Activated T-cell treated with anti-CD3 and anti-CD28 coated beads, Interleukin-2, amount 50 U/mL, for 1 hour (primary cell): Measurements from ENCODE around the gene ZSWIM4.
"Not testable (repeated sequence)": the region's sequence is repeated elsewhere in the genome, so short reads cannot be mapped to it uniquely, and the experiment has no call there.

ENCODE experiments used
- DNase-seq: peaks from one replicate; pipeline ENCODE4 v3.0.0-alpha.2; 2020

The ZSWIM4 gene

GRCh38 chr19:13778847-13779246 is 16.4 kb upstream of the ZSWIM4 start:
- no peak for DNase-seq

- DNase-seq = not testable (repeated sequence)
Measured at GRCh38 chr19:13779794-13780193, 15.4 kb upstream of the ZSWIM4 start.

GRCh38 chr19:13781547-13781946 is 13.7 kb upstream of the ZSWIM4 start:
- DNase-seq = no peak

- DNase-seq = no peak
Measured at GRCh38 chr19:13782537-13782936, 12.7 kb upstream of the ZSWIM4 start.

- no peak for DNase-seq
Measured at GRCh38 chr19:13783565-13784500, 11.4 kb upstream of the ZSWIM4 start.

- peak; percentile 78 for DNase-seq
Measured at GRCh38 chr19:13784731-13785452, 10.4 kb upstream of the ZSWIM4 start.

GRCh38 chr19:13788991-13789390 is 6.3 kb upstream of the ZSWIM4 start:
- peak; percentile 38 for DNase-seq

GRCh38 chr19:13790354-13790753 is 4.9 kb upstream of the ZSWIM4 start:
- no peak for DNase-seq

- not testable (repeated sequence) for DNase-seq
Measured at GRCh38 chr19:13793317-13793716, 1.9 kb upstream of the ZSWIM4 start.

GRCh38 chr19:13794398-13794756 is 866 bp upstream of the ZSWIM4 start:
- DNase-seq = no peak

GRCh38 chr19:13795595-13796300 is 505 bp downstream of the ZSWIM4 start:
- DNase-seq = no peak

- no peak for DNase-seq
Measured at GRCh38 chr19:13796301-13797057, 1.2 kb downstream of the ZSWIM4 start.

GRCh38 chr19:13797058-13797440 is 1.8 kb downstream of the ZSWIM4 start:
- no peak for DNase-seq

- DNase-seq = no peak
Measured at GRCh38 chr19:13797870-13798269, 2.6 kb downstream of the ZSWIM4 start.

- DNase-seq = no peak
Measured at GRCh38 chr19:13799669-13800068, 4.4 kb downstream of the ZSWIM4 start.

- DNase-seq = no peak
Measured at GRCh38 chr19:13803038-13803437, 7.8 kb downstream of the ZSWIM4 start.

GRCh38 chr19:13804830-13805683 is 9.8 kb downstream of the ZSWIM4 start:
- no peak for DNase-seq

- DNase-seq = no peak
Measured at GRCh38 chr19:13806728-13807127, 11.5 kb downstream of the ZSWIM4 start.

GRCh38 chr19:13807421-13808021 is 12.3 kb downstream of the ZSWIM4 start:
- no peak for DNase-seq

GRCh38 chr19:13808856-13809255 is 13.6 kb downstream of the ZSWIM4 start:
- no peak for DNase-seq

- DNase-seq = no peak
Measured at GRCh38 chr19:13812544-13812943, 17.3 kb downstream of the ZSWIM4 start.
